Measurements from ENCODE around the gene HMGCS2. TPM values are rescaled to one million over a fixed set of nuclear protein-coding genes. Genes with fewer than 3 reads are reported as not detected.

HMGCS2 gene
- total and polyA plus RNA-seq, 2 experiments from 2014 or later, result not detected

DNA sequence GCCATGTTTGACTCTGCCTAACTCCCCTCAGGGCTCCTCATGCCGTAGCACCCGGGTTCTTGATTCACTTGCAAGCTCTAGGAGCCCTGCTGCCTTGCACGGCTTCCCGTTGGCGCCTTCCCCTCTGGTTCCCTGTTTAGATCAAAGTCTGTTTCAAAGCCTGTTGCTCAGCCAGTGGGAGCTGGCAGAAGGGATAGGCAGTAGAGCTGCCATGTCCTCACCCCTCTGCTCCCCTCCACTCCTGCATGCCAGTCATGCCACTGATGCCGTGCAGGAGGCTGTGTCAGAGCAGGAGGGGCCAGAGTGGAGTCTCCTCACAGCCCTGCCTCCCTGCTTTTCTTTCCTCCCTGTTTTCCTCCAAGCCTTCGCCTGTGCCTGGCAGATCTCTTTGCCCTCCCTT is 26.5 kb downstream of the HMGCS2 start:
- Histone ChIP-seq H3K4me3 (no peak overlapping the region), H3K9ac (no peak overlapping the region), H3K4me2 (ENCODE audit: unreplicated experiment) (no peak overlapping the region), H3K36me3 (ENCODE audit: low read depth) (peaks cover 12% of the 10 kb centered on the region; the same call in 1 of the 2 replicates), H2AFZ (no peak overlapping the region), H4K20me1 (ENCODE audit: insufficient read depth) (no peaks in the 10 kb centered on the region), H3K4me1 (ENCODE audit: insufficient read depth) (no peaks in the 10 kb centered on the region), H3K79me2 (ENCODE audit: insufficient read depth) (no peaks in the 10 kb centered on the region), H3K9me3 (ENCODE audit: low read depth) (no peaks in the 10 kb centered on the region), H3K9me2 (ENCODE audit: insufficient read depth) (no peaks in the 10 kb centered on the region), H3K27ac (no peak overlapping the region), H3K27me3 (replicated peaks; ENCODE audit: insufficient read depth) (no peaks in the 10 kb centered on the region), H3F3A (ENCODE audit: insufficient read depth) (no peaks in the 10 kb centered on the region; the same call in 1 of the 2 replicates)
- no peak for TF ChIP-seq EZH2 (IDR thresholded peaks at IDR 0.05; ENCODE audit: insufficient read depth, poor library complexity, severe bottlenecking)
- no peak for TF ChIP-seq EZH2phosphoT487 (IDR thresholded peaks at IDR 0.05; ENCODE audit: insufficient read depth, low read depth)
- 57 to 60% methylated on average over 7 of the region's 7 CpGs for WGBS, 2 experiments (ENCODE audit: low coverage in 1 of 2, low lambda C conversion rate in 2 of 2, missing lambda C conversion rate in 2 of 2)
- peak; percentile 55 for DNase-seq
- in situ Hi-C loops (cut with MboI), result no loop called here

DNA sequence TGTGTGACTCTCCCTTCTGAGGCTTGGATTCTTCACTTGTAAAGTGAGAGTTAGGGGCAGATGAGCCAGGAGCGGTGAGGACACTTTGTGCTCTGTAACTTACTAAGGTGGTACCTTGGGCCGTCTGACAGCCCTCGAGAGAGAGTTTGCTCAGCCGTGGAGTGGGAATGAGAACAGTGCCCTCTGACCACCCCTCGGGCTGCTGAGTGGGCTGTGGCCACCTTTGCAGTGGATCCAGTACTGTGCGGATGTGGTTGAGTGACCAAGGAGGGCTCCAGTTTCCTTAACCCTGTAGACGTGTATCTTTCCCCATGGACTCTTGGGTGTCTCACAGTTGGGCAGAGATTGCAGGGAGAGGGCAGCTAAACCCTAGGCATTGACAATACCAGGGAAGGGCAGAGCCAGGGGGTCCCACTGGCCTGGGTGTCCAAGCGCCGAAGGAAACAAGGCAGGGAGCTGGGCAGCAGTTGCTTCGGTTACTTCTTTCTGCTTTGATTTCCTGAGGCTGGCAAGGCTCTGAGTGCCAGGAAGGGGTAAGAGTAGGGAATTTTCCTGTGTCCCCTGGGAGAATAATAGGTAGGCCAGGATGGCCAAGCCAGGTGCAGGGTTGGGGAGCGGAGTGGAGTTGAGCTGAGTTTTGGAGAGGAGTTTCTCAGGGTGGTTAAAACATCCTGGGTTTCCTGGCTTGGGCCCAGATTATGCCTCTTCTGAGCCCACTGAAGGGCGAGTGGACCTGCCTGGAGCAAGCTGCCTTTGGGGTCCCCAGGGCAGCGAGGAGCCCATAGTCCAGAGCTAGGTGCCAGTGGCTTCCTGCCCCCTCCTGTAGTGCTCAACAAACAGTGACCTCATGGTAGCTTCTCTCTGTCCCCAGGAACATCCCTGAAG is 27.6 kb downstream of the HMGCS2 start:
- H3K4me3 ChIP-seq, result no peak overlapping the region
- H3F3A ChIP-seq (ENCODE audit: insufficient read depth), result no peaks in the 10 kb centered on the region; the same call in 1 of the 2 replicates
- no peak overlapping the region for H3K4me2 ChIP-seq (ENCODE audit: unreplicated experiment)
- 89 to 93% methylated on average over 13 of the region's 13 CpGs for WGBS, 2 experiments (ENCODE audit: low coverage in 1 of 2, low lambda C conversion rate in 2 of 2, missing lambda C conversion rate in 2 of 2)
- H3K27me3 ChIP-seq (replicated peaks; ENCODE audit: insufficient read depth), result no peaks in the 10 kb centered on the region
- no peaks in the 10 kb centered on the region for H3K9me2 ChIP-seq (ENCODE audit: insufficient read depth)
- TF ChIP-seq EZH2phosphoT487 (IDR thresholded peaks at IDR 0.05; ENCODE audit: insufficient read depth, low read depth) (no peak), EZH2 (IDR thresholded peaks at IDR 0.05; ENCODE audit: insufficient read depth, poor library complexity, severe bottlenecking) (no peak)
- H3K9me3 ChIP-seq (ENCODE audit: low read depth), result no peaks in the 10 kb centered on the region
- no peaks in the 10 kb centered on the region for H4K20me1 ChIP-seq (ENCODE audit: insufficient read depth)
- peaks cover 23% of the 10 kb centered on the region; the same call in 1 of the 2 replicates for H3K36me3 ChIP-seq (ENCODE audit: low read depth)
- no peak overlapping the region for H2AFZ ChIP-seq
- DNase-seq, result no peak
- H3K27ac ChIP-seq, result no peak overlapping the region
- H3K79me2 ChIP-seq (ENCODE audit: insufficient read depth), result no peaks in the 10 kb centered on the region
- H3K4me1 ChIP-seq (ENCODE audit: insufficient read depth), result no peaks in the 10 kb centered on the region
- no peak overlapping the region for H3K9ac ChIP-seq
- in situ Hi-C loops (cut with MboI), result no loop called here

DNA sequence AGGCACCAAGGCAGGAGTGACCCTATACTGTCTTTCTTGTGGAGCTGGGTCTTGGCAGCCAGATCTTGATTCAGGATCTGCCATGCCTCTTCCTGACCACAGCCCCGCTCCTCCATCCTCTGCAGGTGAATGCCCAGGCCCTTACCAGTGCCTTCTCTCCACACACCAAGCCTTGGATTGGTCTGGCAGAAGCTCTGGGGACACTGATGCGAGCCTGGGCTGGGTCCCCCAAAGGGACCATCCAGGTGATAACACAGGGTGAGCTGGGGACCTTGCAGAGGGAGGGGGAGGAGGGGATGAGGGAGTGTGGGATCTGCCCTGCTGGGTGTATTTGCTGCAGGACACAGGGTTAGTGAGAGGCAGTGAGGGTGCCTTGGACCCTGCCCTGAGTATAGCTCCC is 28.4 kb downstream of the HMGCS2 start:
- Histone ChIP-seq H3K79me2 (ENCODE audit: insufficient read depth) (no peaks in the 10 kb centered on the region), H3K36me3 (ENCODE audit: low read depth) (peaks cover 30% of the 10 kb centered on the region; the same call in 1 of the 2 replicates)
- in situ Hi-C loops (cut with MboI), result no loop called here

DNA sequence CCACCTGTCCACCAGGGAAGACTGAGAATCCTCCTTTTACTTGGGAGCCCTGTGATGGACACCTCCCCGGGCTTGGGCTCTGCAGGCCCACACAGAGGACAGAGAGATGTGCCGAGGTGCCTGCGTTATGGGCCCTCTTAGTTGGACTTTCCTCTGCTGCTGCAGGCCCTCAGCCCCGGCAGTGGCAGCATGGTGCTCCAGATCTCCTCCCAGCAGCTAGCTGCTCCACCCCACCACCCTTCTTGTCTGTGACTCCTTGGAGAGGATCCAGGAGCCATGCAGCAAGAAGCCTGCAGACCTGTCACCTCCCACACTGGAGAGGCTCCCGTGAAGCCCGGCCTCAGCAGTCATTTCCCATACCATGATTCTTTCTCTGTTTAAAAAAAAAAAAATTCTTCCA is 29.6 kb downstream of the HMGCS2 start:
- no peak for DNase-seq
- TF ChIP-seq EZH2 (IDR thresholded peaks at IDR 0.05; ENCODE audit: insufficient read depth, poor library complexity, severe bottlenecking), result no peak
- no peak for TF ChIP-seq EZH2phosphoT487 (IDR thresholded peaks at IDR 0.05; ENCODE audit: insufficient read depth, low read depth)
- H3K79me2 ChIP-seq (ENCODE audit: insufficient read depth), result no peaks in the 10 kb centered on the region
- H2AFZ ChIP-seq, result no peak overlapping the region
- 83 to 84% methylated on average over 6 of the region's 6 CpGs for WGBS, 2 experiments (ENCODE audit: low coverage in 1 of 2, low lambda C conversion rate in 2 of 2, missing lambda C conversion rate in 2 of 2)
- no peaks in the 10 kb centered on the region for H4K20me1 ChIP-seq (ENCODE audit: insufficient read depth)
- no peaks in the 10 kb centered on the region for H3F3A ChIP-seq (ENCODE audit: insufficient read depth)
- no peak overlapping the region for H3K4me3 ChIP-seq
- H3K27me3 ChIP-seq (replicated peaks; ENCODE audit: insufficient read depth), result no peaks in the 10 kb centered on the region
- peaks cover 39% of the 10 kb centered on the region; the same call in 1 of the 2 replicates for H3K36me3 ChIP-seq (ENCODE audit: low read depth)
- no peaks in the 10 kb centered on the region for H3K4me1 ChIP-seq (ENCODE audit: insufficient read depth)
- no peak overlapping the region for H3K9ac ChIP-seq
- no peak overlapping the region for H3K27ac ChIP-seq
- H3K4me2 ChIP-seq (ENCODE audit: unreplicated experiment), result no peak overlapping the region
- H3K9me2 ChIP-seq (ENCODE audit: insufficient read depth), result no peaks in the 10 kb centered on the region
- in situ Hi-C loops (cut with MboI), result no loop called here
- H3K9me3 ChIP-seq (ENCODE audit: low read depth), result no peaks in the 10 kb centered on the region

More for the DNA sequence above, 28.4 kb downstream of the HMGCS2 start:
- WGBS, 2 experiments (ENCODE audit: low coverage in 1 of 2, low lambda C conversion rate in 2 of 2, missing lambda C conversion rate in 2 of 2), result 97 to 100% methylated on average over 2 of the region's 2 CpGs
- no peak overlapping the region for H3K9ac ChIP-seq
- no peaks in the 10 kb centered on the region for H3K27me3 ChIP-seq (replicated peaks; ENCODE audit: insufficient read depth)
- no peak for TF ChIP-seq EZH2phosphoT487 (IDR thresholded peaks at IDR 0.05; ENCODE audit: insufficient read depth, low read depth)
- TF ChIP-seq EZH2 (IDR thresholded peaks at IDR 0.05; ENCODE audit: insufficient read depth, poor library complexity, severe bottlenecking), result no peak
- no peak overlapping the region for H3K27ac ChIP-seq
- no peak overlapping the region for H2AFZ ChIP-seq
- H3K9me2 ChIP-seq (ENCODE audit: insufficient read depth), result no peaks in the 10 kb centered on the region
- H3K9me3 ChIP-seq (ENCODE audit: low read depth), result no peaks in the 10 kb centered on the region
- no peaks in the 10 kb centered on the region for H3F3A ChIP-seq (ENCODE audit: insufficient read depth)
- H3K4me2 ChIP-seq (ENCODE audit: unreplicated experiment), result no peak overlapping the region
- no peak for DNase-seq
- no peak overlapping the region for H3K4me3 ChIP-seq
- no peaks in the 10 kb centered on the region for H4K20me1 ChIP-seq (ENCODE audit: insufficient read depth)
- H3K4me1 ChIP-seq (ENCODE audit: insufficient read depth), result no peaks in the 10 kb centered on the region
